Fibroblast of skin of left biceps (primary cell): ENCODE measurements around the gene STK32B.
"Not testable (repeated sequence)": the region's sequence is repeated elsewhere in the genome, so short reads cannot be mapped to it uniquely, and the experiment has no call there.

ENCODE experiments used
- DNase-seq, 2 experiments: peaks; one replicate each; pipeline ENCODE4 v3.0.0-alpha.2; 2013; ENCODE audit warnings: low read depth in 2 of 2

Gene STK32B

DNA sequence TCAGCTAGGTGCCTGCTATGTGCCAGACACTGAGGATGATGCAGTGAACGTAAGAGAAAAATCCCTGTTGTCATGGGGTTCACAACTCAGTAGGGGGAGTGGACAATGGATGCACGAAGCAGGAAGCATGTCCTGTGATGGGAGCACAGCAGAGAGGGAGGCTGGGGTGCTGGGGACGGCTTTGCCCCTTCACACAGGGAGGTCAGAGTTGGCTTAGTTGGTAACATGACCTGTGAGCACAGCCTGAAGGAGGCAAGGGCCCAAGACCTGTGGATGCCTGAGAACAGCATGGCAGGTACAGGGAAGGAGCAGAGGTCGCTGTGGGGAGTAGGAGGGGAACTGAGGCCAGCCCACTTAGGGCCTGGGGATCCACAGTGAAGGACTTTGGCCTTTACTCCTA is 109.4 kb downstream of the STK32B start:
- no peak for DNase-seq

- DNase-seq, result no peak
These were observed 111.7 kb downstream of the STK32B start for GRCh38 chr4:5162909-5163508.

- DNase-seq, result no peak
These were observed 113.1 kb downstream of the STK32B start for GRCh38 chr4:5164221-5164912.

- DNase-seq, result peak in 1 of 2 experiments; percentile 33
These were observed 114.4 kb downstream of the STK32B start for GRCh38 chr4:5165420-5166369.

DNA sequence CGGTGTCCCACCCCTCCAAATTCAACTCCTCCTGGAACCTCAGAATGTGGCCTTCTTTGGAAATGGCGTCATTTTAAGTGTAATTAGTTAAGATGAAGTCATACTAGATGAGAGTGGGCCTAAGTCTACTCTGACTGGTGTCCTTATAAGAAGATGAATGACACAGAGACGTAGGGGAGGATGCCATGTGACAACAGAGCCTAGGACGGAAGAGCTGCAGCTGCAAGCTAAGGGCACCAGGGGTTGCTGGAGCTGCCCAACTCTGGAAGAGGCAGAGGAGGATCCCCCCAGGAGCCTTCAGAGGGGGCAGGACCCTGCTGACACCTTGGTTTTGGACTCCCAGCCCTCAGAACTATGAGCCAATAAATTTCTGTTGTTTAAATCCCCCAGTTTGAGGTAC is 115.1 kb downstream of the STK32B start:
- no peak for DNase-seq

GRCh38 chr4:5168891-5169290 is 117.6 kb downstream of the STK32B start:
- DNase-seq, result no peak

DNA sequence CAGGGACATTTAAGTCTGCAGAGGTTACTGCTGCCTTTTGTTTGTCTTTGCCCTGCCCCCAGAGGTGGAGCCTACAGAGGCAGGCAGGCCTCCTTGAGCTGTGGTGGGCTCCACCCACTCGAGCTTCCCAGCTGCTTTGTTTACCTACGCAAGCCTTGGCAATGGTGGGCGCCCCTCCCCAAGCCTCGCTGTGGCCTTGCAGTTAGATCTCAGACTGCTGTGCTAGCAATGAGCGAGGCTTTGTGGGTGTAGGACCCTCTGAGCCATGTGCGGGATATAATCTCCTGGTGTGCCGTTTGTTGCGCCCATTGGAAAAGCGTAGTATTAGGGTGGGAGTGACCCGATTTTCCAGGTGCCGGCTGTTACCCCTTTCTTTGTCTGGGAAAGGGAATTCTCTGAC is 124.6 kb downstream of the STK32B start:
- not testable (repeated sequence) for DNase-seq

- no peak for DNase-seq
These were observed 133.3 kb downstream of the STK32B start for GRCh38 chr4:5184606-5185005.

DNA sequence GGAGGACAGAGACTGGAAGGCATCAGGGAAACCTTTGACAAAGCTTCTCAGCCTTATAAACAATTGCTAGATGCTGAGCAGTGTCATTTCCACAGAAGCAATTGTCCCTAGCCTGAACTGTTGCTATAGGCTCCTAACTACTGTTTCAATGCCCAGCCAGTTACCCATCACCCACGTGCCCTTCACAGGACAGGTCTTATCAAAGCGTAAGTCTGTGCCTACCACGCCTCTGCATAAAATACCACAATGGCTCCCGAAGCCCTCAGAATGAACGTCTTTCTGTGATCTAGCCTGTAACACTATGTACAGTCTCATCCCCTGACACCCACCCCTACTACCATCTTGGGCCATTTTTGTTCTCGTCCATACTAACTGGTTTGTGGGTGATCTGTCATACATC is 134.3 kb downstream of the STK32B start:
- DNase-seq, result no peak

DNA sequence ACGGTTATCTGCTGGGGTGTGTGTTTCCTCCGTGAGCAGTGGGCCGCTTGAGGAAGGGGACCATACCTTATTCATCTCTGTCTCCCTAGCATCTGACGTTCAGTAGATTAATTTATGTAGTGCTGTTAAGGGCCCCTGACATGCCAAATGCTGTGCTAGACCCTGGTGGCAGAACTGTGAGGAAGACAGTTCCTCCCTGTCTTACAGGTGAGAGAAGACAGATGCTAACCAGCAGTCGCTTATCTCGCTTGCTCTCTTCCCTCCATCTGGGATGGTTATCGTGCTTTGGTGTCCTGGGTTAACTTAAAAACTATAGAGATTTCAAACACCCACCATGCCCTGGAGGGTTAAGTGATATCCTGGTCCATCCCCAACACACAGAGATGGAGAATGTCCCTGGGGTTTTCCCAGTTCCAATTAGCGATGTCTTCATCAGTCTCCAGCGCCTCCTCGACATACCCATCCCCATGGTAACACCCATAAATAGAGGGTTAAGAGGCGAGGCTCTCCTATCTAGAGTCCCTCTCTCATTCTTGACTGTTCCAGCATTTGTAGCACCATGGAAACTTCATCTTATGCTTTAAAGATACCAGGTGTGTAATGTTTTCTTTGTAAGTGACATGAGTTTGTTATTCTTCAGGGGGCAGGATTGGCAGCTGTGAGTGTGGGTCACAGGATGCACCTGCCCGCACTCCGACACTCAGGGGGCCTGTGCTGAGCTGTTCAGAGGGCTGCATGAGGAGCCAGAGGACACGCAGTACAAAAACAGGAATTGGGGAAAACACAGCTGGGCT is 135.2 kb downstream of the STK32B start:
- DNase-seq, result no peak

GRCh38 chr4:5188130-5188529 is 136.8 kb downstream of the STK32B start:
- no peak for DNase-seq

GRCh38 chr4:5191831-5192230 is 140.6 kb downstream of the STK32B start:
- DNase-seq, result no peak

GRCh38 chr4:5192271-5192670 is 141.0 kb downstream of the STK32B start:
- DNase-seq, result no peak

DNA sequence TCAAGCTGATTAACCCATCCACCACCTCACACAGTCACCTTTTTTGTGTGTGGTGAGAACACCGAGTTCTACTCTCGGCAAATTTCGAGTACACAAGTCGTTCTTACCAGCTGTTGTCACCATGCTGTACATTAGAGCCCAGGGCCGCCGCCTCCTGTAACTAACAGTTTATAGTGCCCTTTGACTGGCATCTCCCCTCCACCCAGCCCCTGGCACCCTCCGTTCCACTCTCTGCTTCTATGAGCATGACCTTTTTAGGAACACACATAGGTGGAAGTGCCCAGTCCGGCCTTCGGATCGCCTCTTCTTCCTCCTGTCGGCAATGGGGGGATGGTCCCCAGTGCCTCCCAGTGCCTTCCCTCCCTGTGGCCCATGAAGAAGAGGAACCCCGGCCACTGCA is 141.4 kb downstream of the STK32B start:
- DNase-seq, result no peak

DNA sequence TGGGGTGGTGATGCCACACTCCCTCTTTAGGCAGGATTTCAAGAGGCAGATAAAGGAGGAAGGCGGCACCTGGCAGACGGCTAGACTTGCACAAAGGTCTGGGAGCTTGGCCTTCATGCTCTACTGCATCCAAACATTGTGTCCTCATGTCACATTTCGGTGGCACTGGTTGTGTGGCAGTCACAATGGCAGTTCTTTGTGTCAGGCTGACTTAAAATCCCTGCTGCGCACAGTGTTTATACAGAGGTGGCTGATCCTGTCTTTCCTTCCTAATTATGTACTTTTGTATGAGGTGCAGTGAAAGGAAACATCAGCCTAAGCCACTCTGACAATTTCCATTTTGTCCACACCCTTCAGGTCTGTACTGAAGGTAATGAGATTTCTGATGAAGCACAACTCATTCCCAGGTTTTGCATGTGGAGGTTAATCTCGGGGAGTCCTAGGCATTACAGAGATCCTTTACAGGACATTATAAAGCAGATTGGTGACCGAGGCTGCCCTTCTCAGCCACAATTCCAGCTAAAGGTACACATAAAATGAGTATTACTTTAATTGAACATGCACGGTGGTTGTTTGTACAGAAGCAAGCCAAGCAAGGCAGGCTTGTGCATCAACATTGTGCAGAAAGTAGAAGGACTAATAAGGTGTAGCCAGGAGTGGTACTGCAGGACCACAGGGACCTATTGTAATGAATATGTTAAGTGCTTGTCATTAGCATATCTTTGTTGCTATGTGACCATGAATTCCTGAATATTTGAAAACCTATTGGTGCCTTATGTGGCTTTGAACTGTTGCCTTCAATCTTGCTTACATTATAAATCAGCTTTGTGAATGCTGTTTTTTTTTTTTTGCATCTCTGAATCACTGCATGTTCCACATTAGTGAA is 147.6 kb downstream of the STK32B start:
- DNase-seq, result no peak

- no peak for DNase-seq
These were observed 148.6 kb downstream of the STK32B start for GRCh38 chr4:5199912-5200311.

DNA sequence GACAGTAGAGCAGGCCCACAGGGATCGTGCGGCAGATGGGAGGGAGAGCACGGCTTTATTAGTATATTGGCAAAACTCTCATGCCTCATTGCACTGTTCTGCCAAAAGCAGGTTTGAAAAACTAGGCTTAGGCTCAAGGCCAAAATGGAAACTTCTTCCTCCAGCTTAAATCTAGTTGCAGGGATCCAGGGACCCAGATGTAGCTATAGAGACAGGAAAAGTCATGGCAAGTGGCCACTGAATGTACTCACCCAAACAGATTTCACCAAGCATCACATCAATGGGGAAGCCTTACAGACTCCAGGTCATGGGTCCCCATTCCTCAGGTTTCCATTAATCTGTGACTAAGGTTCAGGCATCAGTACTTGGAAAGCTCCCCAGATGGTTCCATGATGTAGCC is 149.2 kb downstream of the STK32B start:
- DNase-seq, result no peak

DNA sequence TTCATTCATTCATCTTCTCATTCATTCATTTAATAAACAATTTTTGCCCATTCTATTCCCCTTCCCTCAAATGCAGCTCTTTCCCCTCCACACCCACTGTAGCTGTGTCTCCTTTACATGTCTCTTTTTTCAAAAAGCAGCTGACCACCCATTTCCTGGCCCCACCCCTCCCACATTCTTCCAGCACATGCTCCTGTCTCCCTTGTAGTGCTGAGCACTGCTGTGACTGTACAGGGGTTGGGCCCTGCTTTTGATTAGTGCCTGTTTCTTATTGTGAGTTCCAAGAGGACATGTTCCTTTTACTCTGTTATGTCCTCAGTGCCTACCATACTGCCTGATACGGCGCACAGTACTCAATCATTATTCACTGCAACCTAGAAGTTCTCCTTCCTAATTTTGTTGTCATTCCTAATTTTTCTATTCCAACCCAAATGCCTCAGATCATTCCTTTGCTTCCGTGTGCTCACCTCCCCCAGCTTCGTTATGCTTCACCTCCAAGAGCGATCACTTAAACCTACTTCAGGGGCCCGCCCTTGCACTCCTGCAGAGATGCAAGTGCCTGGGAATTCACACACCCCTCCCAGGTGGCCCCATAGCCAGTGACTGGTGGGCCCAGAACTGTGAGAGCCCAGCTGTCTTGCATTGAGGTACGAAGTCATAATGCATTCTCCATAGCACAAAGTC is 152.2 kb downstream of the STK32B start:
- no peak for DNase-seq

GRCh38 chr4:5203993-5204310 is 152.7 kb downstream of the STK32B start:
- peak; percentile 40 to 42 for DNase-seq

DNA sequence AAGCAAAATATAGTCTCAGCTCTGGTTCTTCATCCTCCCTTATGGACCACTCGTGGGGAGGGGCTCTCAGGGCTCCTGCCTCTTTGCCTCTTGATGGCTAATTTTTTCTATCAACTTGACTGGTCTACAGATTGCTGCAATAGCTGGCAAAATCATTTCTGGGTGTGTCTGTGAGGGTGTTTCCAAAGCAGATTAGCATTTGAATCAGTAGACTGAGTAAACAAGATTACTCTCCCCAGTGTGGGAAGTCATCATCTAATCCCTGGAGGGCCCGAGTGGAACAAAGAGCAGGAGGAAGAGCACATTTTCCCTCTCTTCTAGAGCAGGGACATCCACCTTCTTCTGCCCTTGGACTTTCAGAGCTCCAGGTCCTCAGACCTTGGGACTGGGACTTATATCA is 153.5 kb downstream of the STK32B start:
- no peak for DNase-seq
